NOMO-1 treated with dmso at 0.1 percent for 144 hours (cell line): ENCODE results near the gene CDSN.
"Not testable (repeated sequence)": the region's sequence is repeated elsewhere in the genome, so short reads cannot be mapped to it uniquely, and the experiment has no call there.

Experiments used
- DNase-seq: peaks from one replicate; lab custom pipeline; 2025; ENCODE audit not compliant: unreplicated experiment; lab: John Stamatoyannopoulos, UW

Gene CDSN

DNA sequence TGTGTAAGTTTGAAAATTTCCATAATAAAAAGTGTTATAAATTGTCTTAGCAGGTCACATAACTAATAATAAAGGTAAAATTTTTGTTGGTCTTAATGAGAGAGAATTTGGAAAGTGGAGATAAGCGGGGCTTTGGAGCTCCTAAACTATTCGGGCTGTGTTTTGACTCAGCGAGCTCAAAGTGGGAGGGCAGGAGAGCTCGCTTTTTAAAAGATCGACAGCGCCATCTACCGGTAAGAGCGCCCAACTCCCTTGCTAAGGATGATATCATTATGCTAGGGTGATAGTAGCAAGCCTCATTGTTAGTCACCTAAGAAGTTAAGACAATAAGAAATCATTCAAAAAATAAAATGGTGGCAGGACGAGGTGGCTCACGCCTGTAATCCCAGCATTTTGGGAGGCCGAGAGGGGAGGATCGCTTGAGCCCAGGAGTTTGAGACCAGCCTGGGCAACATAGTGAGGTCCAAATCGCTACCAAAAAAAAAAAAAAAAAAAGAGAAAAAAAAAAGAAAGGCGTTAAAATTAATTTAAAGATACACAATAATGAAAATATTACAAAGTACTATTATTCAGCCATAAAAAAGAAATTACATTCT lies 32.7 kb downstream of the CDSN start:
- DNase-seq, result peak; percentile 44

GRCh38 chr6:31086788-31087440 lies 33.3 kb downstream of the CDSN start:
- no peak for DNase-seq

DNA sequence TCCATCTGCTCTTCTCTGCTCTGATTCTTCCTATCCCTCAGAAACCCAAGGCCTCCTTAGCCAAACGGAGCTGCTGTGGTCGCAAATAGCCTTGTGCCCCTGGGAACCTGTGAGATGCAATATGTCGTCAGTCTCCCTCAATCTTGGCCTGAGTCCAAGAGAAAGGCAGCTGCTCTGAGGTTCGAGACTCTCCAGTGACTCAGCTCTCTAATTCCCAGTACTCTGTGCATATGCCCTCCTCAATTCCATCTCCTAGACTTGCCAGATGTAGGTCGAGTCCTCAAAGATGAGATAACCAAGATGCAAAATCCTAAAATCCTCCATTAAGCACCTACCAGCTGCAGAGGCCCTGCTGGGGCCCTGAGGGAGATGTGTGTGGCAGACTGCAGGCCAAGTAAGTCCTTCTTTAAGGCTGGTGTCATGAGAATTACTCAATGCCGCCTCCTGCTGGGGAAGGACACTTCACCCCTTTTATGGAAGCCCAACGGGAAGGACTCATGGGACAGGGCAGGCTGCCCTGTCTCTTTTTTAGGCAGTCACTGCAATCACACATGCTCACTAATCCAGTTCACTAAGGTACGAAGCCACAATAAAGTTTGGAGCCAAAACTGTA lies 36.4 kb downstream of the CDSN start:
- DNase-seq, result no peak

DNA sequence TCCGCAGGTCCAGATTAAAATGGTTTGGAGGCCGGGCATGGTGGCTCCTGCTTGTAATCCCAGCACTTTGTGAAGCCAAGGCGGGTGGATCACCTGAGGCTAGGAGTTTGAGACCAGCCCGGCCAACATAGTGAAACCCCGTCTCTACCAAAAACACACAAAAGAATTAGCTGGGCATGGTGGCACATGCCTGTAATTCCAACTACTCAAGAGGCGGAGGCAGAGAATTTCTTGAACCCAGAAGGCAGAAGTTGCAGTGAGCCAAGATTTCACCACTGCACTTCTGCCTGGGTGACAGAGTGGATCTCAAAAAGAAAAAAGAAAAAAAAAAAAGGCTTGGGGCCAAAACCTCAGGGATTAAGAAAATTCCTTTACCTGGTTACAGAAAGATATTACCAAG lies 38.4 kb downstream of the CDSN start:
- DNase-seq, result no peak

DNA sequence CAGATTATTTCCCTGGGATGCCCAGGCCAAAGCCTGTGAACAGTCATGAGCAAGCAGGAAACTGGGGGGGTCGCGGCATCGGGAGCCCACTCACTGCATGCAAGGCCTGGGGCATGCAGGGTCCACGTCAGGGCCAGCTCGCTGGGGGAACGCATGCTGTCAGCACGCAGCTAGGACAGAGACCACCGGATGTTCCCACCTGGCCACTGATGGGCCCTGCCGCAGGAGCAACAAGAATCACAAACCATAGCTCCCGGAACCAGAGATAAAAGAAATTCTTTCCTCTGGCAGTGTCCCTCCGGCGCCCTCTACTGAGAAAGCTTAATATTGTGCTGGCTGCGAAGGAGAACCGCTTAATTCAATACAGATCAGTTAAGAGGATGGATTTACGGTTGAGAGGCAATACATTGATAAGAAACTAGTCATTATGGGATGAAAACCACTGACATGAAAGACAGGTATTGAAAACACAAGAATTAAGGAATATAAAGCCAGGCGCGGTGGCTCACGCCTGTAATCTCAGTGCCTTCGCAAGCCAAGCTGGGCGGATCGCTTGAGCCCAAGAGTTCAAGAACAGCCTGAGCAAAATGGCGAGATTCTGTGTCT lies 40.5 kb downstream of the CDSN start:
- peak; percentile 26 for DNase-seq

- no peak for DNase-seq
These were observed 43.6 kb downstream of the CDSN start for GRCh38 chr6:31076611-31077010.

DNA sequence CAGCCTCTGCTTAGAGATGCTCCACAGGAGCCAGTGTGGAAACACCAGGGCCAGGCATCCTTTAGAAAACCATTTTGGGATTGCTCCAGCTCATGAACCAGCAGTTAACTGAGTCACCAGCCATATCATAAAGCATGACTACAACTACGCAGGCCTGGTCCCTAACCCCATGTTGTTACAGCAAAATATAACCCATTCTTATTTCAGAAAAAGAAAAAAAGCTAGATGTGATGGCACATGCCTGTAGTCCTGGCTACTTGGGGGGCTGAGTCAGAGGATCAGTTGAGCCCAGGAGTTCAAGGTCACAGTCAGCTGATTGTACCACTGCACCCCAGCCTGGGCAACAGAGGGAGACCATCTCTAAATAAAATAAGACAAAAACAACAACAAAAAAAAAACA lies 44.7 kb downstream of the CDSN start:
- no peak for DNase-seq

GRCh38 chr6:31074401-31074800 lies 45.8 kb downstream of the CDSN start:
- DNase-seq, result no peak

DNA sequence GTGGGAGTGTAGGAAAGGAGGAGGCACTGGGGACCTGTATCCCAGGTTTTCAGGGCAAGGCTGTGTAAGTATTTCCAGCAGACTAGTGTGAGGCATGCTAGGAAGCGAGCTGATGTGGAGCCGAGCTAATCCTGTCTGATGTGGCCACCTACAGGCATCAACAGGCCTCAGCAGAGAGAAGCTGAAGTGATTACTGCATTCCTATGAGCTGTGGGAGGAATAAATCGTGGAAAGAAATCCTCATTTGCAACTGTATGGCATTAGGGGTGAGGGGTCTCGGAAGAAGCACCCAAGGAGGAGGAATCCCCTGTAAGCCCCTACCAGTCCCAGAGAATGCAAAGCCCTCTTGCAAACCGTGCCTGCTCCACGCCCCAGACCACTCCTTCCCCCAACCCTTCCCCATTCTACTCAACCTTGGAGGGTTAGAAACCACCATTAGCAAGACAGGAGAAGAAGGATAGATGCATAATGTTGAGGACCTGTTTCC lies 49.5 kb downstream of the CDSN start:
- DNase-seq, result no peak

GRCh38 chr6:31068669-31069340 lies 51.4 kb downstream of the CDSN start:
- DNase-seq, result peak; percentile 48

DNA sequence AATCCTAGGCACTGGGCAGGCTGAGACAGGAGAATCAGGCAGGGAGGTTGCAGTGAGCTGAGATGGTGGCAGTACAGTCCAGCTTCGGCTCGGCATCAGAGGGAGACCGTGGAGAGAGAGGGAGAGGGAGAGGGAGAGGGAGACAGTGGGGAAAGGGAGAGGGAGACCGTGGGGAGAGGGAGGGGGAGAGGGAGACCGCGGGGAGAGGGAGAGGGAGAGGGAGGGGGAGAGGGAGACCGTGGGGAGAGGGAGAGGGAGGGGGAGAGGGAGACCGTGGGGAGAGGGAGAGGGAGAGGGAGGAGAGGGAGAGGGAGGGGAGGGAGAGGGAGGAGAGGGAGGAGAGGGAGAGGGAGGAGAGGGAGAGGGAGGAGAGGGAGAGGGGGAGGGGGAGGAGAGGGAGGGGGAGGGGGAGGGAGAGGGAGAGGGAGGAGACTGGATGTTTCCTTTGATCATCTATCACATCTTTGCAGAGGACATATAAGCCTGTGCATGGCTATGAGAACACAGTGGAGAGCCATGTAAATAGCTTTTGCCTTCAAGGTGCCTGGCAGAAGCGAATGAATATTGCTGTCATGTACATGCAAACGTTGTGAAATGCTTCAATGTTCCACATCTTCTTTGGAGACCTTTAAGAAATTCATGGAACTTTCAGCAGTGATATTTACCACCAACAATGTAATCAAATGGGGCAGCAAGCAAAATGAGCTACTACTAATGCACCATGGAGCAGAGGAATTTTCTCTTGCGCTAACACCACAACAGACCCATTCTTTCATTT lies 52.2 kb downstream of the CDSN start:
- DNase-seq, result not testable (repeated sequence)

- DNase-seq, result not testable (repeated sequence)
These were observed 53.2 kb downstream of the CDSN start for GRCh38 chr6:31067028-31067427.

- DNase-seq, result no peak
These were observed 54.7 kb downstream of the CDSN start for GRCh38 chr6:31065556-31065955.
